HFF-Myc (cell line): Measurements from ENCODE around the gene MACIR.

ENCODE experiments used
- DNase-seq: peaks from one replicate; pipeline ENCODE4 v3.0.0-alpha.2; 2011; ENCODE audit warnings: low read depth; ENCODE audit errors: extremely low read depth
- H3K4me3 ChIP-seq: replicated peaks from 2 replicates; pipeline ENCODE4 v1.5.1; 2011; ENCODE audit warnings: low read depth, mild to moderate bottlenecking, control low read depth, low read length
- TF ChIP-seq, protein P1 (sequence below): IDR thresholded peaks from 2 replicates; pipeline ENCODE4 v1.5.1; 2012; ENCODE audit warnings: mild to moderate bottlenecking, low read depth, low read length, control low read depth; ENCODE audit errors: missing control alignments

MACIR gene

DNA sequence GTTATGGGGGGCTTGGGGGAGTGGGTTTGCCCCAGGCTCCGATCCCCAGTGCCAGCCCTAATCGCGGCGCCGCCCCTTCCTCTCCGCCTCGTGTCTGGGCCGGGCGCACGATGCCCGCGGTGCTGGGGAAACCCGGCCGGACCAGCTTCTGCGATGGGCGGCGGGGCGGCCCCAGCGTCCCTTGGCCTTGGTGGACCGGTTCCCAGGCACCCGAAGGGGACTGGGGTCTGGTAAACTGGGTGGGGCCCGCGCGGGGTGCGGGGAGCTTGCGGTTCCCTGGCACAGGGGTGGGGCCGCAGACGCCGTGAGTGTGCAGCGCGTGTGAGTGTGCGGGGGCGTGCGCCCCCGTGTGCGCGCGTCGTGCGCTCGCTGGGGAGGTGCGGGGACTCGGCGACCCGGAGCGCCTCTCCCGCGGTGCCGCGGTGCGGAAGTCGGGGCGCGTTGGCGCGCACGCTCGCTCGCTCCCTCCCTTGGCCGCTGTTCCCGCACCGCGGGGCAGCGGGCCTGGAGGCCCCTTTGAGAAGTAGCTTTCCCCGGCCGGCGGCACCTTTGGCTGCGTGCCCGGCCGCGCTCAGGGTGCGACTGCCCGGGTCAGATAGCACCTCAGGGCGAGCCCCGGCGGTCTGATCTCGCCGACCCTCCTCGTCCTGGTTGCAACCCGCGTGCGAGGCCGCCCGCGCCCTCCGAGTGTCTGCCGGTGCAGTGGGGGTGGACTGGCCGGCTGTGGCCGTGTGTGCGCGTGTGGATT, 568 bp downstream of the MACIR start:
- TF ChIP-seq, protein P1, sequence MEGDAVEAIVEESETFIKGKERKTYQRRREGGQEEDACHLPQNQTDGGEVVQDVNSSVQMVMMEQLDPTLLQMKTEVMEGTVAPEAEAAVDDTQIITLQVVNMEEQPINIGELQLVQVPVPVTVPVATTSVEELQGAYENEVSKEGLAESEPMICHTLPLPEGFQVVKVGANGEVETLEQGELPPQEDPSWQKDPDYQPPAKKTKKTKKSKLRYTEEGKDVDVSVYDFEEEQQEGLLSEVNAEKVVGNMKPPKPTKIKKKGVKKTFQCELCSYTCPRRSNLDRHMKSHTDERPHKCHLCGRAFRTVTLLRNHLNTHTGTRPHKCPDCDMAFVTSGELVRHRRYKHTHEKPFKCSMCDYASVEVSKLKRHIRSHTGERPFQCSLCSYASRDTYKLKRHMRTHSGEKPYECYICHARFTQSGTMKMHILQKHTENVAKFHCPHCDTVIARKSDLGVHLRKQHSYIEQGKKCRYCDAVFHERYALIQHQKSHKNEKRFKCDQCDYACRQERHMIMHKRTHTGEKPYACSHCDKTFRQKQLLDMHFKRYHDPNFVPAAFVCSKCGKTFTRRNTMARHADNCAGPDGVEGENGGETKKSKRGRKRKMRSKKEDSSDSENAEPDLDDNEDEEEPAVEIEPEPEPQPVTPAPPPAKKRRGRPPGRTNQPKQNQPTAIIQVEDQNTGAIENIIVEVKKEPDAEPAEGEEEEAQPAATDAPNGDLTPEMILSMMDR: no peak
- peak overlapping the region; percentile 84 for H3K4me3 ChIP-seq
- DNase-seq: no peak

- H3K4me3 ChIP-seq: peak overlapping the region; percentile 84
- DNase-seq: no peak
- TF ChIP-seq, protein P1: no peak
These were observed 1.3 kb downstream of the MACIR start for GRCh38 chr5:103259705-103260355.

- peak overlapping the region; percentile 84; the same call in 1 of the 2 replicates for H3K4me3 ChIP-seq
- DNase-seq: no peak
- TF ChIP-seq, protein P1: no peak
These were observed 2.4 kb downstream of the MACIR start for GRCh38 chr5:103260951-103261350.

DNA sequence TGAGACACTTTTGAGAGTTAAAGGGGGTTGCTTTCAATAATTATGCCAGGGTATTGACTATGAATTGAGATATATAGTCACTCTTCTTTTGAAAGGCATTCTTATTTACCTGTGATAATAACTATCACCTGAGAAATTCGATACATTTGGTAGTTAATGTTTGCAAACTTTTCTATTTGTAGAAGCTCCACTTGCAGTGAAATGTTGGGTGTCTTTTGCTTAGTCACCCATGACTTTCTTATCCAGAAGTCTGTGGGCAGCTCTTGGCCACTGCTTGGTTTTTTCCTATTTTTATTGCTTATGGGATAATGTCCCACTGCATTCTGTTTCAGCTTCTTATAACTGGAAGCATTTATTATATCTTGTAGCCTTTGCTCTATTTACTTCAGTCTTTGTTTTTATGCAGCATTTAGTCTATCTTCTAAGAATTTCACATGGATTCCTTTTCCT, 3.9 kb downstream of the MACIR start:
- TF ChIP-seq, protein P1: no peak
- DNase-seq: no peak
- H3K4me3 ChIP-seq: no peak overlapping the region

GRCh38 chr5:103263054-103263453, 4.5 kb downstream of the MACIR start:
- TF ChIP-seq, protein P1: no peak
- no peak overlapping the region for H3K4me3 ChIP-seq
- no peak for DNase-seq

GRCh38 chr5:103264508-103264907, 5.9 kb downstream of the MACIR start:
- no peak overlapping the region for H3K4me3 ChIP-seq
- TF ChIP-seq, protein P1: no peak
- no peak for DNase-seq
